SKM-1 treated with dmso at 0.1 percent for 144 hours (cell line): ENCODE data around the gene TSPAN7.

Experiments
- DNase-seq: peaks from one replicate; lab custom pipeline; 2025; ENCODE audit not compliant: unreplicated experiment; lab: John Stamatoyannopoulos, UW

Gene TSPAN7, protein sequence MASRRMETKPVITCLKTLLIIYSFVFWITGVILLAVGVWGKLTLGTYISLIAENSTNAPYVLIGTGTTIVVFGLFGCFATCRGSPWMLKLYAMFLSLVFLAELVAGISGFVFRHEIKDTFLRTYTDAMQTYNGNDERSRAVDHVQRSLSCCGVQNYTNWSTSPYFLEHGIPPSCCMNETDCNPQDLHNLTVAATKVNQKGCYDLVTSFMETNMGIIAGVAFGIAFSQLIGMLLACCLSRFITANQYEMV

DNA sequence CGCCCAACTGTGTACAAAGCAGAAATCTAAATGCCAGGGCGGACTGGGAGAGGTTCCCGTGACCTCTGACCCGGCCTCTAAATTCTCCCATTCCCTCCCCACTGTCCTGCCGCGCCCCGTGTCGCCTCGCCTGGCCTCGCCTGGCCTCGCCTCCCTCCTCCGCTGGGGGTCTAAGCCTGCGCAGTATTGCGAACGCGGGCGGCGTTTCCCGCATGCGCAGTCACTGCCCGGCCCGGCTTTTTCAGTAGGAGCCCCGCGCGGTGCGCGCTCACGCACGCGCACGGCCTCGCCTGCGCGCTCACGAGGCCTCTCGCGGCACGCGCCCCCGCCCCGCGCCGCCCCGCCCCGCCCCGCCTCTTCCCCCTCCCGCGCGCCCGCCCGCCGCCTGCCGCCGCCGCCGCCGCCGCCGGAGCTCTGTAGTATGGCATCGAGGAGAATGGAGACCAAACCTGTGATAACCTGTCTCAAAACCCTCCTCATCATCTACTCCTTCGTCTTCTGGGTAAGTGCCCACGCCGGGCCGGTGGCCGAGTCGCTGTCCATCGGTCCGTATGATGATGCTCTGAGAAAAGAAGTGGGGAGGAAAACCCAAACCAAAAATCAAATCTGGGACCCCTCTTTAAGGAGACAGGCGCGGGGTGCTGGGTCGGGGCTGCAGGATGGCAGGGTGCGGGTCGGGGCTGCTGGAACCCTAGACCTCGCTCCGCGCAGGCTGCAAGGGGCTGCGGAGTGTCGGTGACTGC, at the start of gene TSPAN7:
Gene TSPAN7 (plus strand): TSS at position 417 of the 743 bp plus-strand sequence. CDS start 5 bp downstream, at position 422.
- peak; percentile 40 for DNase-seq

DNA sequence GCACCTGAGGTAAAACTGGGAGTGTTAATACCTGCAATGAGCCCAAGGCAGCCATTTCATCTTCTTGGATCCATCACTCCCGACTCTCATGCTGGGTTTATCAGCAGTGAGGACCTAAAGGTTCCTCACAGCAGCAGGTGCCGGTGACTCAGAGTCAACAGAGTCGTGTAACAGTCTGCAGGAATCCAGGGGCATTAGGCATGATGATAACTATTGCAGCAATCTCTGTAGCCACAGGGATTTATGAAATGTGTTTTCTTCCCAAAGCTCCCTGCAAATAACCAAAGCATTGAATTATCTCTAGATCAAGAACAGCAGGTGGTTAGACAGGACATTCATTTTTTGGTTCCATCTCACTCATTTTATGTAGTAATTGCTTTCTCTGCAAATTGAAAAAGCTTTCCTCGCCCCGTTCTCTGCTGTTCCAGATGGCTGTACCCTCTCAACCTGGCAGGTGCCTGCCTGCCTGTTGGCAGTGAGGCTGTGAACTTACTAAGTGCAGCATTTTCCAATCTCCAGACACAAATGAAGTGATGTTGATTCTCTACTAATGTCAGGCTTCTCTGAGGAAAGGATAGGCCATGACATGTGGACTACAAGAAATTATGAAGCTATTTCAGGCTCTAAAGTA, 48.1 kb upstream of the TSPAN7 start:
- DNase-seq: no peak

DNA sequence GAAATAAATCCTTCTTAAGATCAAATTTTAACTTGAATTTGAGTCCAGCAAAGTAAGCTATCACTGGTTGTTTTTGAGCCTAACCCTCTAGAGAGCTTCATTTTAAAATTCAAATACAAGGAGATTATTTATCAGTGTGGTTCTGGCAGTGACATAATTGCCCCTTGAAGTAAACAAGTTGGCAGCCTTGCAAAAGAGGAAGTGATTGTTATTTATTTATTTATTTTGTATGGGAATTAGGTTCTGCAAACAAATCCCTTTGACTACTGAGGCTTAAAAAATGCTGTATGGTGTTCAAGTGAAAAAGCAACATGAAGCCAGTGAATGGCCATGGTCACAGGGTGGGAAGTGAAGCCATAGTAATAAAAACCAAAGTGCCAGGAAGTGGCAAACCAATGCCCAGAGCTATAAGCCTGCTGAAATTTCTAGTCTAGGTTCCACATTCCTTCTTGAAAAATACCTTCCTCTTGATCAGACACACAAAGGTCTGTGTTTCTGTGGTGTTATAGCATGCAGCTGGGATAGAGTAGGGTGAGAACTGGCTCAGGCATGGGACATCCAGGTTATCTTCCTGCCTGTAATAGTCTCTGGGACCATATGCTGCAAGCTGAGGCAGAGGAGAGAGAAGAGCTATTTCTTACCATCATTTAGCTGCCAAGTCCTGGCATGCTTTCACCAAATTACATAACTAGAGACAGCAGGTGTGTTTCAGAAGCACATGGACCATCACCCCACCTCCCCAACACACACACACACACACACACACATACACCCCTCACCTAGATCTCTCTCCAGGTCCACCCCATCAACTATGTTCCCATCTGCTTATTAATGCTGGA, 47.1 kb upstream of the TSPAN7 start:
- peak; percentile 1 for DNase-seq

GRCh38 chrX:38515291-38515690, 46.1 kb upstream of the TSPAN7 start:
- DNase-seq: peak; percentile 10

DNA sequence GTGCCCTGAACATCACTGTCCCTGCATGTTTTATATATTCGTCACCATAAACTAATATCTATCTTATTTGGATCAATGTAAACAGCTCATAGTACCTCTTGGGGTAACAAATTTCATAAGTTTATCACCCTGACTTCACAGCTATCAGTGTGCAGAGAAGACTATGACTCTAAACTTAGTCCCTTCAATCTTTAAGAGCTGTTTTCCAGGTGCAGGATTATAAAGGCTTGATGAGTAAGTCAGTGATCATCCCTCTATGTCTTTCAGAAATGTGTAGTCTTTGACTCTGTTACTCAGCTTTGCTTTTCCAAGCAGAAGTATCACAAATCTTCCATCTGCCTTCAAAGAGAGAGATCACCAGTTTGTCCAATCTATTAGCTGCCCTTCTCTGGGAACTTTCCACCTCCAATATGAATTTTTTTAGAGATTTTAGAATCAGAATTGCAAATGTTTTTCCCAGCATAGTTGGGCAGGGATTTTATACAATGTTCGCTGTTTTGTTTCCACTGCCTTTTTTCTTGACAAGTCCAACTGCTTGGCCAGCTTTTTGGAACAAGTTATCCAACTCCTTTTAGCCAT, 45.1 kb upstream of the TSPAN7 start:
- no peak for DNase-seq

DNA sequence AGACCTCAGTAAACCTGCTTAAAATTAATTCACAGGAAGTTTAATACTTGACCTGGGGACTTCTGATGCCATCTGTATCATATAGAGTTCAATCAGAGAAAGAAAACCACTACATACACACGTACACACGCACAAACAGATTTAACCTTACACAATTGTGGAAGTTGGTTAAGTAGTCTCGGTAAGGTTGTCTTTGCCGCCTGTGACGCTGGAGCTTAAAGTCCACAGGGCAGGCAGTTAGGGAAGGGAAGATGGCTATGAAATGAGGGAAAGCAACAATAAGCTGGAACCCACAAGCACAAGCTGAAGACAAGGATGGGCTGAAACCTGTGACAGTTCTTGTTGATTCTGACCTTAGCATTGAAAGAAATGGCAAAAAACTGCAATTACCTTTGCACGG, 41.7 kb upstream of the TSPAN7 start:
- no peak for DNase-seq

- DNase-seq: no peak
These were observed 23.2 kb upstream of the TSPAN7 start for GRCh38 chrX:38538134-38538533.

GRCh38 chrX:38539748-38540147, 21.6 kb upstream of the TSPAN7 start:
- no peak for DNase-seq

DNA sequence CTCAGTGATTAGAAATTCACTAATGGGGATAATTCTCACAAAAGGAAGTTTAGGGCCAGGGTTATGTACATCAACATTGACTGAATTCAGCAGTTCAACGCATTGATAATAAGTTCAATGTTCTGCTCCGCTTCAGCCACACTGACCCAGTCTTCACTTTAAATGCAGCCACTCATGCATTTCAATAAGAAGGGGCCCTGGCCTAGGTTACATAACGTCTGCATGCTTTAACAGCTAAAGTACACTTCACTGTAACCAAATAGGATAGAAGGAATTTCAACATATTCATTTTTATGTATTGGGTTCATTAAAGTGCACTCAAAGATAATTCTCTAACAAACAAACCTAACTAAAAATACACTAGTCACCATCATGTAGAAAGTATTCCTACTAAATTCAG, 12.8 kb upstream of the TSPAN7 start:
- DNase-seq: no peak

- no peak for DNase-seq
These were observed 8.6 kb upstream of the TSPAN7 start for GRCh38 chrX:38552721-38553120.

- no peak for DNase-seq
These were observed 2.7 kb upstream of the TSPAN7 start for GRCh38 chrX:38558686-38559085.

- no peak for DNase-seq
These were observed 591 bp upstream of the TSPAN7 start for GRCh38 chrX:38560776-38561125.

DNA sequence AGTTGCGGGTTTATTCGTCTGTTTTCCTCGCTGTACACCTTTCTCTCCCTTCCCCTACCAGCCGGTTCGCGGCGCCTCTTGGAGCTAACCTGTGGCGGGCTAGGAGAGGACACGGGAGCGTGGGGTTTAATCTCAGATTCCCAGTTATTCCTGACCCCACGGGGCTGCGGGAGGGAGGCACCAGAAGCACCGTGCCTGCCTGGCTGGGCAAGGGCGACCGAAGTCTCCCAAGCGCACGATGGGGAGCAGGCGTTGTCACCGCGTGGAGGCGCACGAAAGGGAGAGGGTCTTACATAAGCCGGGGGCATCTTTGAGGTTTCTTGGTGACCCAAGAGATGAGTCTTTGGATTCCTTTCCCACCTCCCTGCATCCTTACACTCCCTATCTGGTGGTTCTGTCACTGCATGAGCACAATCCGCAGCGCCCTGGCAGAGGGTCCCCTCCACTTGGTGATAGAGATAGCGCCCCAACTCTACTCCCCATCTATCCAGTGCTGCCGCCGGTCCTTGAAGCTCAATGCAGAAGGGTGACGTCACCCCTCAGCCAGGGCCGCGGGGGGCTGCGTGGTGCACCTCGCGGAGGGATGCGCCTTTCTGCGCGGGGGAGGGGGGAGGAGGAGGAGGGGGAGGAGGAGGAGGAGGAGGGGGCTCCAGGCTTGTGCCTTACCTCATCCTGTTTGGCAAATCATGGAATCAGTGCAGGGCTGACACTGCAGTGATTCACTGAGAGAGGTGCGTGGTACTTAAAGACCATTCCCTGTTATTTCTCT, 793 bp downstream of the TSPAN7 start:
- no peak for DNase-seq

- no peak for DNase-seq
These were observed 1.7 kb downstream of the TSPAN7 start for GRCh38 chrX:38563030-38563429.

GRCh38 chrX:38570396-38570795, 9.1 kb downstream of the TSPAN7 start:
- no peak for DNase-seq

DNA sequence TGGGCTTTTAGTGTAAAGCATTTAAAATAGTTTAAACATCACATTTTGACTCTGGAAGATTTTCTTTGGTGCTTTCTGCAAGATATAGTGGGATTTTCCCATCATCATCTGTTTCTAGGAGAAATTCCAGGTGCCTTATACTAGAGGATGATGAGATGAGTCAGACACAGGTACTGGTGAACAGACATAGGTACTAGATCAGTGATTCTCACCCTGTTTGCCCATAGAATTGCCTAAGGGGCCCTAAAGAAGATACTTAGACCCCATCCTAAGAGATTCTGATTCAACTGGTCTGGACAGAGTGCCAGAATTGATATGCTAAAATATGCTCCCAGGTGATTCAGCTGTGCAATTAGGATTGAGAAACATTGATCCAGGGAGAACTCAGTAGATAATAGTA, 9.7 kb downstream of the TSPAN7 start:
- DNase-seq: no peak

GRCh38 chrX:38574858-38575257, 13.5 kb downstream of the TSPAN7 start:
- no peak for DNase-seq

GRCh38 chrX:38575888-38576287, 14.5 kb downstream of the TSPAN7 start:
- no peak for DNase-seq

- no peak for DNase-seq
These were observed 16.4 kb downstream of the TSPAN7 start for GRCh38 chrX:38577738-38578137.

DNA sequence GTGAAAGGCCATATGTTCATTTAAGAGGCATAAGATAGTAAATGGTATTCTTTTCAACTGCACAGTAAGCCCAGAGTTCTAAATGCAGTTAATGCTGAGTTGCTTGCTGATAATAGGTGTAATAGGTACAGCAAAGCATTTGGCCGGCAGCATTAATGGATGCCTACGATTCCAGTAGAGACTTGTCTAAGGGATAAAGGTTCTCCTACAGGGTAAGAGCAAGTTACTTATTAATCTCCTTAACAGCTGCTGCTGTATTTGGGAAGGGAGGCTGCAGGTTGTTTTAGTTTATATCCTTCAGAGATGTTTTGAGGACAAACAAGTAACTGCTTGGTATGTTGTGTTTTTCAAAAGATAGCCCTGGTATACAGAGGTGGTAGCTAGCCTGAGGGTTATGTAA, 16.8 kb downstream of the TSPAN7 start:
- no peak for DNase-seq
